GM21576 (cell line): Measurements from ENCODE around the gene ZNF668.
"Not testable (repeated sequence)": the region's sequence is repeated elsewhere in the genome, so short reads cannot be mapped to it uniquely, and the experiment has no call there.

Source experiments
- ATAC-seq: cut with Tn5 transposase; IDR thresholded peaks from one replicate; pipeline ENCODE4 v1.9.1; 2021; ENCODE audit warnings: mild to moderate bottlenecking, moderate library complexity; ENCODE audit not compliant: unreplicated experiment

ZNF668 gene

GRCh38 chr16:31016018-31016417 lies 58.0 kb downstream of the ZNF668 start:
- no peak for ATAC-seq

GRCh38 chr16:31013292-31013691 lies 60.7 kb downstream of the ZNF668 start:
- ATAC-seq = not testable (repeated sequence)

GRCh38 chr16:31011815-31012214 lies 62.2 kb downstream of the ZNF668 start:
- ATAC-seq = not testable (repeated sequence)
